Activated CD4-positive, alpha-beta T cell treated with anti-CD3 and anti-CD28 coated beads, Interleukin-2, amount 50 U/mL, for 4 hours (primary cell): Measurements from ENCODE around the gene TNFRSF1B.

Experiments
- DNase-seq, 2 experiments: peaks; one replicate each; pipeline ENCODE4 v3.0.0-alpha.2; 2020

Gene TNFRSF1B

GRCh38 chr1:12142141-12142823, 24.5 kb upstream of the TNFRSF1B start:
- no peak for DNase-seq

GRCh38 chr1:12142891-12143630, 23.7 kb upstream of the TNFRSF1B start:
- no peak for DNase-seq

DNA sequence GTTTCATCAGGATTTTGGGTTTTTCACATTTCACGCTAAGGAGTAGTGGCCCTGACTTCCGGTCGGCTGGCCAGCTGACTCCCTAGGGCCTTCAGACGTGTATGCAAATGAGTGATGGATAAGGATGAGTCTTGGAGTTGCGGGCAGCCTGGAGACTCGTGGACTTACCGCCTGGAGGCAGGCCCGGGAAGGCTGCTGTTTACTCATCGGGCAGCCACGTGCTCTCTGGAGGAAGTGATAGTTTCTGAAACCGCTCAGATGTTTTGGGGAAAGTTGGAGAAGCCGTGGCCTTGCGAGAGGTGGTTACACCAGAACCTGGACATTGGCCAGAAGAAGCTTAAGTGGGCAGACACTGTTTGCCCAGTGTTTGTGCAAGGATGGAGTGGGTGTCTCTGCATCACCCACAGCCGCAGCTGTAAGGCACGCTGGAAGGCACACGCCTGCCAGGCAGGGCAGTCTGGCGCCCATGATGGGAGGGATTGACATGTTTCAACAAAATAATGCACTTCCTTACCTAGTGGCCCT, 23.1 kb upstream of the TNFRSF1B start:
- peak in 1 of 2 experiments; percentile 39 for DNase-seq

DNA sequence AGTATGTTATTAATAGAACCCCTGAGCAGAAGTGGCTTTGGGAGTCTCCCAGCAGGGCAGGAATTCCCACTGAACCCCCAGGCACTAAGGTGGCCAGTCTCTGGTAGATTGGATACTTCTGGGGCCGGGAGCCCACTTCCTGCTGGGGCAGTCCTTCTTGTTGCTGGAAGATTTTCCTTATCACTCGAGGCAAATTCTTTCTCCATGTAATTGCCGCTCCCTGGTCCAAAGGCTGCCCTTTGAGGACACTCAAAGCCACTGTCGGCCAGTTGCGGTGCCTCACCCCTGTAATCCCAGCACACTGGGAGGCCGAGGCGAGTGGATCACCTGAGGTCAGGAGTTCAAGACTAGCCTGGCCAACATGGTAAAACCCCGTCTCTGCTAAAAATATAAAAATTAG, 22.6 kb upstream of the TNFRSF1B start:
- no peak for DNase-seq

GRCh38 chr1:12144969-12145368, 21.8 kb upstream of the TNFRSF1B start:
- DNase-seq: no peak

DNA sequence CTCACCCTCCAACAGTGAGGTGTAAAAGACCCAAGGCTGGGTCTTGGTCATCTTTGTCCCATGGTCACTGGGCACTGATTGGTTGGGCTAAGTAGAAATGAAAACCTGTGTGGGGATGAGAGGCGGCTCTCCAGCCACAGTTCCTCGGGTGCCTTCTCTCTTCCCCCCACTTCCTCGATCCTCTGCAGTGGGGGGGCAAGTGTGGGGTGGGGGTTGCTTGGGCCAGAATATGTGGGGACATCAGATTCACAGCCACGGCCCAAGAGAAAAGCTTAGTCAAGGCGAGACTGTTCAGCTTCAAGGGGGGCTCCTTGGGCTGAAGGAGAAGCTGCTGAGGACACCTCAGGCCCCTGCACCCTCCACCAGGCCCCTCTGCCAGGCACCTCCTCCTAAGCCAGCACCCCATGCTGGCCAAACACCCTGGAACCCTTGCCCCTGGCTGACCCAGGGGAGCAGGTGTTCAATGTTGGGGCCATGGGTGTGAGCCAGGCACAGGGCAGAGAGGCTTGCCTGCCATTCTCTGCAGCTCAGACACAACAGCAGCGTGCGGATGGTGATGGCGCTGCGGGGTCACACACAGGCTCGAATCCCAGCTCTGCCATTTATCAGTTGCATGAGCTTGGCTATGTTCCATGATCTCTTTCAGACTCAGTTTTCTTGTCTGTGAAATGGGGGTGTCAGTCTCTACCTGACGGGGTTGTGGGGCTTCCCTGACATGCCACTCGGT, 21.0 kb upstream of the TNFRSF1B start:
- no peak for DNase-seq

- no peak for DNase-seq
Measured at GRCh38 chr1:12146343-12147112, 20.3 kb upstream of the TNFRSF1B start.

DNA sequence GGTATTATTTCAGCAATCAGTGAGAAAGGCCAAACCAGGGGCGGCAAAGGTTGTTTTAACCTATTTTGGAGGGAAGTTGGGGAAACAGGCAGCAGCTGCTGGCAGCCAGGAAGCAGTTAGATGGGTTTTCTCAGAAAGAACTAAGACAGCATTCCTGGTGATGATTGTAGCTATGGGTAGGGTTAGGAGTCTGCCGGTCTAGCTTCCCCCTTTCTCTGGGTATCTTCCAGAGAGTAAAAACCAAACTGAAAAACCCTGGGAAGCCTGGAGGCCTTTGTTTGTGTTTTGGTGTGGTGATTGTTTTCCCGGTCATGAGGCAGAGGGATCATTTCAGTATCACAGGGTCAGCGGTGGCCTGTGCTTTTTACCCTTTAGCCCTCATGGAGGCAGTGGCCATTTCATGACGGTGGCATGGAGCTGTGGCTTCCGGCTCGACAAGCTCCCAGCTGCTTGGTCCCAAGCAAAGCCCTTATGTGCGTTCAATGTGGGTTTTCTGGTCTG, 19.5 kb upstream of the TNFRSF1B start:
- no peak for DNase-seq

DNA sequence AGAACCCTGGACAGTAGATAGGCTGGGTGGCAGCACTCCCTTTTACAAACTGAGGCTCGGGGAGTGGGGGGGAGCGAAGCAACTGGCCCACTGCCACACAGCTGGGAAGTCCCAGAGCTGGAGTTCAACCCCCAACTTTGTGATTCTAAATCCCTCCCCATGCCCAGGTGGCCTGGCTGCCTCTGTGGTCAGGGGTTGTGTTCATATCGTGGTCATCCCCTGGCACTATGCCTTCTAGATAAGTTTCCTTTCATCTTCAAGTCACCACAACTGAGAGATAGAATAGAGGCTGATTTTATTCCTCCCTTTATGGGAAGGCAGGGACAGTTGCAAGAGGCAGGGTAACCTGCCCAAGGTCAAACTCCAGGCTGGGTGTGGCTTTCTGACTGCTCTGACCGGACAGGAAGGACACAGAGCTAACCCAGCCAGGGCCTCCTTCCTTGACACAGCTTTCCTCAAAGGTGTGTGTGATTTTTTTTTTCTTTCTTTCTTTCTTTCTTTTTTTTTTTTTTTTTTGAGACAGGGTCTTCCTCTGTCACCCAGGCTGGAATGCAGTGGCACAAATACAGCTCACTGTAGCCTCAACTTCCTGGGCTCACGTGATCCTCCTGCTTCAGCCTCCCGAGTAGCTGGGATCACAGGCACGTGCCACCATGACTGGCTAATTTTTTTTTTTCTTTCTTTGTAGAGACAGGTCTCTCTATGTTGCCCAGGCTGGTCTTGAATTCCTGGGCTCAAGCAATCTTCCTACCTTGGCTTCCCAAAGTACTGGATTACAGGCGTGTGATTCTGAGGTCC, 18.4 kb upstream of the TNFRSF1B start:
- no peak for DNase-seq

DNA sequence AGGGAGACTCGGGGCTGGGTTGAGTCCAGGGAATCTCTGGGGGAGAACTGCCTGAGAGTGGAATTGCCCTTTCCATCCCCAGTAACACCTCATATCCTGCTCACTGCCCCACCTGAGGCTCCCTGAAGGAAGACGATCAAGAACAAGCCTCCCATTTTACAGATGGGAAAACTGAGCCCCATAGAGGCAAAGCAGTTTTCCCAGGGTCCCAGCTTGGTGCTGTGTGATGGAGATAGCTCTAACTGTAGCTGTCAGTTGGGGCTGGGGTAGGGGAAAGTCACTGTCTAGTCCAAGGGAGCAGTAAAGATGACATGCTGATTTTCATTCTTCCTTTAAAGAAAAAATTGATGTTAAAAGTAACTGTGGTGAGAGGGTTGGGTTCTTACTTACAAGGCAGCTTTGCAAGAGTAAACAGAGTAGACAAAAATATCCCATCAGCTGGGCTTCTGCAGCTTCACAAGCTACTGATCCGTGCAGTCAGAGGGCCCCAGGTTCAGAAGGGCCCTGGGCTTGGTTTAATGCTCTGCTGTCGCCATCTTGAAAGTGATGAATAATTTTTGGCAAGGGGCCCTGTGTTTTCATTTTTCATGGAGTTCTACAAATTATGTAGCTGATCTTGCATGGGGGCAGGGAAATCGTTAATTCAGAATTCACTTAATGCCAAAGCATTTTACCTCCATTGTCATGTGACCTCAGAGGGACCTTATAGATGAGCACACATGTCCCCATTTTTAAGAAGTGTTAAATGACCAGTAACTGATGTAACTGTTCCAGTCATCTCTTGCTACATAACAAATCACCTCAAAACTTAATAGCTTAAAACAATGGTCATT, 17.6 kb upstream of the TNFRSF1B start:
- no peak for DNase-seq

DNA sequence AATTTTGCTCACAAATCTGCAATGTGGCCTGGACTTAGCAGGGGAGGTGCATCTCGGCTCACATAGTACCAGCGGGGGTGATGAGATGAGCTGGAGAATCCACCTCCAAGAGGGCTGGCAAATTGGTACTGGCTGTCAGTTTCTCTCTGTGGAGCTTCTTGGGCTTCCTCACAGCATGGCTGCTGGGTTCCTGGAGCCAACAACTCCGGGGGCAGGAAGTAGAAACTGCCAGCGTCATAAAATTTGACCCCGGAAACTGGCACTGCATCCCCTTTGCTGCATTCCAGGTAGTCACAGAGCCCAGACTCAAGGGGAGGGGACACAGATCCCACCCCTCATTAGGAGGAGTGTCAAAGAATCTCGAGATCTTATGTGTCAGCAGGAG, 17.0 kb upstream of the TNFRSF1B start:
- DNase-seq: no peak

- no peak for DNase-seq
Measured at GRCh38 chr1:12150456-12151200, 16.2 kb upstream of the TNFRSF1B start.

DNA sequence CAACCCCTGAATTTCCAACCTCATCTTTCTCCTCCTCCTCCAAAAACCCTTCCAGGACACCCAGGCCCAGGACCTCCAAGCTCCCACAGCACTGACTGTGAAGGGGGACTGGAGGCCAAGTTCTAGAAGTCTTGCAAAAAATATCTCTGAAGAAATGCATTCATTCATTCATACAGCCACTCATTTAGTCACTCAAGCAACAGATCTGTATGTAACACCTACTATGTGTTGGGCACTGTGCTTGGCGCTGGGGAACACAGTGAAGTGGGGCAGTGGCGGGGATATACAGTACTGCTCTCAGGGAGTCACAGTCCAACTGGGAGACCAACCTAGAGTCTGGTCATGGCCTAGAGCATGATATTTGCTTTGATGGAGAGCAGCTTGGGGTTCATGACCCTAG, 15.3 kb upstream of the TNFRSF1B start:
- no peak for DNase-seq

DNA sequence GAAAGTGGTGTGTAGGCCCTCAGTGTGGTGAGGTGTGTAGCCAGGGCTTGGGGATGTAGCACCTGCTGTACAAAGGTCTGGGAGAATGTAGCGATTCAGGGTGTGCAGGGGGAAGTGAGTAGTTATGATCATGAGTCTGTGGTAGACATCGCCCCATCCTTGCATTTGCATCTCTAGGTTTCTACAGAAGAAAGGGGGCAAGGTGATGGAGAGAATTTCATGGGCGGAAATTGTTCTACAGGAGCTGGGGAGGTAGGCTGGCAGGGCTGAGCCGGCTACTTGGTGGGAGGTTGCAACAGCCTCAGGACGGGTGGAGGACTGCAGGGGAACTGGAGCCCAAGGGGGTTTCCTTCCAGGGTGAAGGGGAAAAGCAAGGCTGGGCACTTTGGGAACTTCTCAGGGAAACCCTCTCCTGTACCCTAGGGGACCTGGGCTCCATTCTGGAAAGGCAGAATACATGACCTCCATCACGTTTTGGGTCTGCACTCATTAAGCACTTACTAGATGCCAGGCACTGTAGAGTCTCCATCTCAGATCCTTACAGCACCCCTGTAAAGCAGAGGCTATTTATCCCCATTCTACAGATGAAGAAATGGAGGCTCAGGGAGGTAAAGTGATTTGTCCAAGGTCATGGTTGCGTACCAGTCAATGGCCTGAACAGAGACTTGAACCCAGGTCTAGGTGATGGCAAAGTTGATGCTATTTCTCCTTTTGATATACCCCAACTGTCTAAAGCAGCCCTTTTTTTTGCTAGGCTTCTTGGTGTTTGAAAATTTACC, 14.5 kb upstream of the TNFRSF1B start:
- no peak for DNase-seq

DNA sequence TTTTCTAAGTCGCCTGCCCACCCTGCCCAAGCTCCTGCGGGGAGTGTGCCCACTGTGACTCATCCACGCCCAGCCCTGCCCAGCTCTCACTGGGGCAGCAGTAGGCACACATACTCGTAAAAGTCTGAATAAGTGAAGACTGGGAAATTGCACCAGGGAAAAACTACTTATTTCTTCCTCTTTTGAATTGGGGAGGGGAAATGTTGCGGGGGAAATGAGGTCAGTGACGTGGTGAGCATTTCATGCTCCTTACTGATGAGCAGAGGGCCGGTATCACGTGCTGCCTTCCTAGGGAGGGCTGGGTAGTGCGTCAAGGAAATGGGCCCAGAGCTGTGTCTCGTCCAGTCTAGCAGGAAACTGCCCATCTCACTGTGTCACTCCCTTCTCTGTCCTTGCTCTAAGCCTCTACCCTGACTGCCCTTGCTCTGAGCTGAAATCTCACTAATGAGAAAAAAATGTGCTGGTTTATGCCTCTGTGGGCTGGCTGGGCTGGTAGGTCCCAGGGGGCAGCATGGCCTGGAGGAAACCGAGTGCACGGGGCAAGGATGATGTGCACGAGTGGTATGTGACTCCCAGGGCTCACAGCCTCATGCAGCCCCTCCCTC, 13.5 kb upstream of the TNFRSF1B start:
- DNase-seq: no peak

DNA sequence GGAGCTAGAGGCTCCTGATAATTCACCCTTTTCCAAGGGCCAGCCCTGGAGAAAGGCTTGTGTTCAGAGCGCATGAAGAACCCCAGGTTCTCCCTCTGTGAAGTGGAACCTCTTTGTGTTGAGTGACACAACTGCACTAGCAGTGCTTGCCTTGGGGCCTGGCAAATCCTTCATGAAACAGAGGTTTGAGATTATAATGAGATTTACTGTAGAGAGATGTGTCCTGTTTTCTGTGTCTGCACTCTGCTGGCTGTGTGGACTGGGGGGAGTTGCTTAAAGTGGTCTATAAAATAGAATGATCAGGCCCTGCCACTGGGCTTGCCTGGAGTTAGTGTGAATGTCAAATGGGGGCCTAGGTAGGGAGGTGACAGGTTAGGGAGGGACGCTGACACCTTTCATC, 11.5 kb upstream of the TNFRSF1B start:
- no peak for DNase-seq

GRCh38 chr1:12157366-12158231, 9.2 kb upstream of the TNFRSF1B start:
- no peak for DNase-seq
